Bone marrow (tissue), 2 donors: Measurements from ENCODE around the gene SLC35B2.

Source experiments
- DNase-seq, 2 donors: peaks; one replicate each; lab custom pipeline; 2025; lab: John Stamatoyannopoulos, UW

The SLC35B2 gene

GRCh38 chr6:44285552-44286284, 28.4 kb upstream of the SLC35B2 start:
- no peak for DNase-seq

- no peak for DNase-seq
Observed at GRCh38 chr6:44284867-44285266, 27.5 kb upstream of the SLC35B2 start.

- DNase-seq = no peak
Observed at GRCh38 chr6:44284121-44284520, 26.8 kb upstream of the SLC35B2 start.

- DNase-seq = no peak
Observed at GRCh38 chr6:44278774-44279697, 21.7 kb upstream of the SLC35B2 start.

- no peak for DNase-seq
Observed at GRCh38 chr6:44278315-44278714, 21.0 kb upstream of the SLC35B2 start.

GRCh38 chr6:44277763-44278162, 20.4 kb upstream of the SLC35B2 start:
- no peak for DNase-seq

GRCh38 chr6:44276667-44277640, 19.6 kb upstream of the SLC35B2 start:
- DNase-seq = no peak

GRCh38 chr6:44275749-44276648, 18.7 kb upstream of the SLC35B2 start:
- DNase-seq = no peak

- no peak for DNase-seq
Observed at GRCh38 chr6:44275271-44275748, 18.0 kb upstream of the SLC35B2 start.

GRCh38 chr6:44273617-44274016, 16.3 kb upstream of the SLC35B2 start:
- no peak for DNase-seq

- DNase-seq = no peak
Observed at GRCh38 chr6:44272999-44273566, 15.8 kb upstream of the SLC35B2 start.

- no peak for DNase-seq
Observed at GRCh38 chr6:44272529-44272928, 15.2 kb upstream of the SLC35B2 start.

GRCh38 chr6:44271914-44272313, 14.6 kb upstream of the SLC35B2 start:
- DNase-seq = no peak

GRCh38 chr6:44271406-44271723, 14.0 kb upstream of the SLC35B2 start:
- no peak for DNase-seq

- DNase-seq = no peak
Observed at GRCh38 chr6:44270526-44271405, 13.4 kb upstream of the SLC35B2 start.

- DNase-seq = no peak
Observed at GRCh38 chr6:44269921-44270525, 12.7 kb upstream of the SLC35B2 start, which contains the start of gene TMEM151B. Gene TMEM151B (plus strand): TSS chr6:44270450. CDS start chr6:44270743, 293 bp downstream.

GRCh38 chr6:44269178-44269920, 12.0 kb upstream of the SLC35B2 start:
- DNase-seq = no peak

GRCh38 chr6:44268095-44268628, 10.8 kb upstream of the SLC35B2 start:
- no peak for DNase-seq
